SKM-1 (cell line): ENCODE results near the gene PTPRE.

Source experiments
- DNase-seq: peaks from one replicate; lab custom pipeline; 2025; ENCODE audit not compliant: unreplicated experiment; lab: John Stamatoyannopoulos, UW

Gene PTPRE

DNA sequence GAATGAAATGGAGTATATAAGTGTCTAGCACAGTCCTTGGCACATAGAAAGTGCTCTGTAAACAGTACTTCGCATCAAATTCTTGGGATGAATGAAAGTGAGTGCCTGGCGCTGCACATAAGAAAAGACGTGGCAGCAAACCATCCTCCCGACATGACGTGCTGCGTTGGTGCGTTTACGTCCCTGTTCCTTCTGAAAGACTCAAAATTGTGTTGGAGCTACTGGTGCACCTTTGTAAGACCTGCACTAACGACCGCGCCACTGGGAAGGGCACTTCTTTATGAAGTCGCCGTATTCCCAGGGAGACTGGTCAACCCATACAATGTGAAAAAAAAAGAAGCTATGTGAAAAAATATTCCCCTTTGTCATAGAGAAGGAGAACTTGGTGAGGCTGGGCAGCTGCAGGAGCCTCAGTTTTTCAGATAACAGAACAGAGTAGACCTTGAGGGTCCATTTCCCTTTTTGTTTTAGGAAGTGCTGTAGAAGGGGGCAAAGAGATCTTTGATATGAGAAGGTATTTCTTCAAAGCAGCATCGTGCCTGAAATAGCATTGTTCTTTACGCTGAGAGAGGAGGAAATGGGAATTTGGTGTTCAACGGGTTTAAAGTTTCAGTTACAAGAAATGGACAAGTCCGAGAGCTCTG lies 91.7 kb downstream of the PTPRE start:
- DNase-seq, result no peak

DNA sequence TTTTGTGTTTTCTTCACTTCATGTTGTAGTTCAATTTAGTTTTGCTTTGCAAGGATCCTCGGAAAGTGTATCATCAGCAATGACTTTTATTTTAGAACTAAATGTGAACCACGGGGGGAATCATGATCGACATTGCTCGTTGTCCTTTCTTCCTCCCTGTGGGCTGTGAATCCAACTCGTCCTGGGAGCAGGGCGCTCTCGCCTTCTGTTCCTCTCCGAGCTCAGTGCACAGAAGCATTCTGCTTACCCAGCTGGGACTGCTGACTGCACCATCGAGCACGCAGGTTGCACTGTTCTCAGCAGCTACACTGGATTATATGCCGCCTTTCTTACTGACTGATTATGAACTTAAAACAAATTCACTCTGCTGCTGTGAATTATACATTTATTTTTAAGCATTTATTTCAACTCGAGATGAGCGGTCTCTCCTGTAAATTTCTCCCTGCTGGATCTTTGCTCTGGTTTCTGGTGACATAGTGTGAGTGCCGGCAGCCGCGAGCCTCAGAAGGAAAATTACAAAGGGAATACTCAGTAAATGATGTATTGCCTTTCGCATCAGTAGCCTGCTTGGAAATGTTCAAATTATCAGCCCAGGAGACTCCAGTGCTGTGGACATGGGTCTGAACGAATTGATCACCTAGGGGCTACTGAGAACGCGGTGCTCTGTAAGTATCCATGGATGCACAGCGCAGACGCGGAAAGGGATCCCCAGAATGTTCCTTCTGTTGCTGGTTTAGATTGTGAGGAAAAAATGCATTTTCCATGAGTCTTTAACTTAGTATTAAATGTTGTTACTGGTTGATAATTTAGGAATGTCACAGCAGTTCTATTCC lies 92.6 kb downstream of the PTPRE start:
- DNase-seq, result no peak

DNA sequence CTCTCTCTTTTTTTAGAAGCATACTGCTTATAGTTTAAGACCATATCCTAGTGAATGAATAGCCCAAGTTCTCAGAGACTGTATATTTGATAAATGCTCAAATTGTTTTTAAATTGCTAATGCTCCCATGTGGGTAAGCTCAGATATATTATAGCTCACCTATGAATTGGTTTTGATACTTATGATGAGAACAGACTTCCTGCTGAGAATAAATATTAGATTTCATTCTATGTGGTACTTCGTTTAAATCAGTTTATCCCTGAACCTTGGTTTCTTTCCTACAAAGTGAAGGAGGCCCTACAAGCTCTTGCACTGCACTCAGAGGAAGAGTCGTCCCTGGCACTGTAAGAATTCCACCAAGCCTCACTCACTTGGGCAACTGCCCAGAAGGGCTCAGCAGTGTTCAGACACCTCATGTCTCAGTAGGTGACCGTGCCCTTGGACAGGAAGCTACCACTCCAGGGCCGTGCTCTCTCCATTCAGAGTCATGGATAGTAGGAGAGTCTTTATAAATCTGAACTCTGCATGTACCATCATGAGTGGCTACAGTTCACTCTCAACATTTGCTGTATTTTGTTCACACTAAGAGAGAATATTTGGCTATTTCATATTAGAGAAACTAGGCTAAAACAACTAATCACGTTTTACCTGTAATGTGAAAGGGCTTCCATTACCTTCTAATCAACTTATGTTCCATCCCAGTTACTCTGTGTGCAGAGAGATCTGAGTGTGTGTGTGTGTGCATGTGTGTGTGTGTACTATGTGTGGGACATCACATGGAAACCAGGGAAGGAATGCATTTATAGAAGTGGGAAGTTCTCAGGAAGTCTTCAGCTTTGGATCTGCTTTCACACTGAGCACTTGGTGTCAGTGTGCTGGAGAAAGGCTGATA lies 93.8 kb downstream of the PTPRE start:
- DNase-seq, result no peak

GRCh38 chr10:128001363-128001745 lies 94.5 kb downstream of the PTPRE start:
- DNase-seq, result no peak

DNA sequence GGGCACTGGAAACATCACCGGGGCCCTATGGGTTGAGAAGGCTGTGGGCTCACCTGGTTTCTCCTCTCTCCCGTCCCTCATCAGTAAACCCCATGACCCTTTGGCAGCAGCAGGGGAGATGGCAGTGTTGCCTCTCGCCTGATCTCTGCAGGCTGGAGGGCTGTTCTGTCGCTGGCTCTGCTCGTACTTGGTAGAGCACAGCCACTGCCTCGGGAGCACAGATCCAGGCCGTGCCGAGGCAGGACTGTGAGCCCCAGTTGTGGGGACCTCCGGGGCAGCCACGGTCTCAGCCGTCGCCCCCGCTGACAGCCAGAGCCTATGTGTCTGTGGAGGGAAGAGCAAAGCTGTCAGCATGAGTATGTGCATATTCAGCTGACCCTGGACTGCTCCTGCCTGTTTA lies 94.9 kb downstream of the PTPRE start:
- DNase-seq, result no peak

- no peak for DNase-seq
Observed at GRCh38 chr10:128003521-128003920, 96.6 kb downstream of the PTPRE start.

DNA sequence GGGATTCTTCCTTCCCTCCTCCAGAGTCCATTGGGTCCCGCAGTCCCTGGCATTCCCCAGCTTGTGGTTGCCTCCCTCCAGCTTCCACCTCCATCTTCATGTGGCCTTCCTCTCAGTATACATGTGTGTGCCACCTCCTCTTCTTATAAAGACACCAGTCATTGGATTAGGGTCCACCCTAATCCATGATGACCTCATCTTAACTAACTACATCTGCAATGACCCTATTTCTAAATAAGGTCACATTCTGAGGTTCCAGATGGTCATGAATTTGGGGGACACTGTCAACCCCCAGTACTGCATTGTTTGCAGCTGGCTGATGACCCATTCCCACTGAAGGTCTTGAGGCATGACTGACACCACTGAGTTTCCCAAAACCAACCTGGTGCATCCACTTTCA lies 99.0 kb downstream of the PTPRE start:
- DNase-seq, result no peak

DNA sequence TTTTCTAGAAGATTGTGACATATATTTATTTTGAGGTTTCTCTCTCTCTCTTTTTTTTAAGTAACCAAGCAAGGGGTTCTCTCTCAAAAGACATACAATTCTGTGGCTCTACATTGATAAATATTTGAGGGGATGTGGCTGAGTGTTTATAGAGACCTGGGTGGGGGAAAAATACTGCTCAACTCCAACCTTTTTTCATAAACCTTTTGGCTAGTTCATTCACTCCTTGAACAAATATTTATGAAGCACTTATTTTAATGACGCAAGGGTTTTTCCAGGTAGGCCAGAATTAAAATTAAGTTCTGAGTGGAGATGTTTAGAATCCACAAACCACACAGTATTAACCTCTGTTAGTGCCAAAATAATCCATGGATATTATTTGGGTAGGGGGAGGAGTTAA lies 100.2 kb downstream of the PTPRE start:
- no peak for DNase-seq

DNA sequence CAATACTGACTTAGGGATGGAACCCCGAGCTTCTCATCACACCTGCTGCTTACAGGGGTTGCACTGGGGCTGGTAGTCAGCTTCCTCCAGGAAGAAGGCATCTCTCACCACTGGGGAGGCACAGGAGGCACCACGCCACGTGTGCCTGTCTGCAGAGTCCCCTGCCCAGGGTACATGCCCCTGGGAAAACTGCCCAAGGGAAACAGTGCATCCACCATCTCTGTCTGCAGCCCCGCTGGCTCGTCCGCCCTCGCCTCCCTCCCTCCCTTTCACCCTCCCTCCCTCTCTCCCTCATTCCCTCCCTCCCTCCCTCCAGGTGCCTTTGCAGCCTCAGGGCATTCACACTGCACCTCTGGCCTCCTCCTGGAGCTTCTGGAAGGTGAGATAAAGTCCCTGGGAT lies 101.1 kb downstream of the PTPRE start:
- DNase-seq, result no peak

DNA sequence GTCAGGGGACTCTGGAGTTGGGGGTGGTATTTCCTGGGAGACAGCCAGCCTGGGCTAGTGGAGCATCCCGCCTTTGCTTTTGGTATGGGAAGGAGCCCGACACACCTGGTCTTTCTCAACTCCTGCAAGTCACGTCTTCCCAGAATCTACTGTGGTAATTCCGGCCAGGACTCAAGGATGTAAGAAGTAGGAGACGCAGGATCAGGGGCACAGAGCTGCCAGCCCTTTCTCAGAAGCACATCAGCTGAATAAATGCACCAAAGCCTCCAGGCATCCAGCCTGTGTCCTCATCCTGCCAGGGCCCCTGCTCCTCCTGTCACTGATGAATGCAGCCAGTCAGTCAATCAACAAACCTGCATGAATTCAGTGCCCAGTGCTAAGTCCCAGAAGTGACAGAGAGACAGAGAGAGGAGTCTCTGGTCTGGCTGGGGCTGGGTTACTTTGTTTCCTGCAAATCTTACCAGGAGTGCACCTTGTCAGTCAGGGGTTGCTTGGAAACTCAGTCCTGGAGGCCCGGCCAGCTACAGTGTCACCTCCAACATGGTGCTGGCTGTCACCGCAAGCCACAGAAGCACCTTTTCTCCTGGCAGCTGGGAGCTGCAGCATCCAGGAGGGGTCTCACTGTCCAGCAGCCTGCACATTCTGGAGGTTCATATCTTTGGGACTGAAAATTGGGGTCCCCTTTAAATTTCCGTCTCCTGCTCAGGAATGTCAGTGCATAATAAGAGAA lies 101.8 kb downstream of the PTPRE start:
- no peak for DNase-seq

DNA sequence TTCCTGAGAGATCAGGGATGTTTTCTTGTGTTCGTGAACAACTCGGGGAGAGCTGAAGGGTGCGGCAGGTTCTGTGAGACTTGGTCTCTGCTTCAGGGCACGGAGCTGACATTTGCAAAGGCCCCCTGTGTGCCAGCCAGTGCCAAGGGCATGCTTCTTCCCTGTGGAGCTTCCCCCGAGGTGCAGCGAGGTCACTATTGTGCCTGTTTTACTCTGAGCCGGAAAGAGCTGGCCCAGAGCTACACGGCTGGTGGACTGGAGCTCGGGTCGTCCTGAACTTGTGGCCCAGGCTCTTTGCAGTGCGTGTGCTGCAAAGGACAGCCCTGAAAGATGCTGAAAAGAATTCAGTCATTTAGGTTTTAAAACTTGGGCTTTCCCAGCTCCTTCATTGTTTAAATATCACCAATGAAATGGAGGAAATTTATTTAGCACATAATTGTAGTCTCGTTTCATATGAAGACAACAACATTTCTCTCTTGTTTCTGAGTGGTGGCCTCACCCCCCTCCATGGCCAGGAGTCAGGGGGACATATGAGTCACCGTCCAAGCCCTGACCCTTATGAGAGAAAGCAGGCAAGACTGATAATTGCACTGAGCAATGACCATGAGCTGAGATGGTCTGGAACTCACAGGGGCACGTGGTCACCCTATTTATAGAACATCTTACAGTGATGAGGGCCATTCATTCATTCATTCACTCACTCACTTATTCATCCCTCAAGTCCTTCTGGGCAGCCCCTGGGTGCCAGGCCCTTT lies 102.6 kb downstream of the PTPRE start:
- DNase-seq, result no peak

DNA sequence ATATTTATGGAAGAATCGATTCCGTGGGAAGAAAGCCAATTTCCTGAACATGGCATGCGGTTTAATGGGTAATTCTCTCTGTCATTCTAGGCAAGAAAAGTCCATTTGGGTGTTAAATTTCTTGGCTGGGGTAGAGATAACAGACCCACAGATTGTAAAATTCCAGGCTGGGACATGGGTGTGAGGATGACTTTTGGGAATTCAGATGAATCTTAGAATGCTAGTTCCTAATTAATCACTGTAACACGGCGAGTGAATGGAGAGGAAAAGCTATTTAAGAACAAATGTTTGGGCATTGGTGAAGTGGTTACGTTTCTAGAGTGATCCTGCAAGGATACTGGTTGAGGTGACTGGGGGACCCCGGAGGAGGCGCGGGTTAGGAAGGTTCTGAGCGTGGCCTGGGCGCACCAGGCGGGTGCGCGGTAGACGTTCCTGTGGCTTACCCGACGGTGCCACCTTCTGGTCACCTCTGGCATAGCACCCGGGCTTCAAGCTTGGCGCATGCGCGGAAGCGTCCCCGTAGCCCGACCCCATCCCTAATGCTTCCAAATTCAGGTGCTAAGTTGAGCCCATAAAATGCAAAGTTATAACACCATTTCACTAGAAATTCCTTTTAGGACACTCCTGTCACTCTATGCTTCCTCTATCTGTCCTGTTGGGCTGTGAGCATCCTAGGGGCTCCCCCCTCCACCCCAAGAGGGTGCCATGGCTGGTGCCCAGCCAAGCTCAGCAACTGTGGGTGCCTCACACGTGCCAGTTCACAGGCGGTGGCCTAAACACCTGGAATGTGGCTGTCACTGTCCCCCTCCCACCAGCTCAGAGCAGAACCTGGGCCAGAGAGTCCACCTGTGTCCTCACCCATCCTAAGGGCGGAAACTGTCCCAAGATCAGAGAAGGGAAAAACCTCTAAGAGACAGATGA lies 104.4 kb downstream of the PTPRE start:
- peak; percentile 27 for DNase-seq

DNA sequence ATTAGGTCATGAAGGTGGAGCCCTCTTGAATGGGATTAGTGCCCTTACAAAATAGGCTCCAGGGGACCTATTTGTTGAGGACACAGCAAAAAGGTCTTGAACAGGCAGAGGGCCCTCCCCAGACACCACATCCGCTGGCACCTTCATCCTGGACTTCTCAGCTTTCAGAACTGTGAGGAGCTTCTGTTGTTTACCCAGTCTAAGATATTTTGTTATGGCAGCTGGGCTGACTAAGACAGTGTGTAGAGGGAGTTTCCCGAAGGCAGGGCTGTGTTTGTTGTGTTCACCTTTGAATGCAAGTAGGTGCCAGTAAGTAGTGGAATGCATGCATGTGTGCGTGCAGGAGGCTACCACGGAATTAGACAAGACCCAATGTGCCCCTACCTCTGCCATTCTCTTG lies 106.7 kb downstream of the PTPRE start:
- DNase-seq, result no peak

DNA sequence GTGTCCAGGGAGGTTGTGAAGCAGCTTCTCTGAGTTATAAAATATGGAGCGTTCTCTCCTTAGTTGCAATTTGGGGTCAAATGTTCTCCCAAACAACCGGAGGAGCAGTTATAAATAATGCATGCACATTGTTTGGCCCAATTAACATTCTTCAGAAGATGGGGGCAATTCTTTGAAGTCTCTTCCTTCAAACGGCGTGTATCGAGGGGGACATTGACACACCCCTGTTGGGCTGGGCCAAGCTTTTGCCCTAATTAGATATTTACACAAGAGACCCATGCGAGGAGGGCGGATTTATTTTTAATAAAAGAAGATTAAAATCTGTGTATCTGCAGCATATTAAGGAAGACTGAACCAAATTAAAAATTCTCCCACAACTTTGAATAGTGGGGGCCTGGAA lies 107.3 kb downstream of the PTPRE start:
- DNase-seq, result no peak

GRCh38 chr10:128016423-128017060 lies 109.6 kb downstream of the PTPRE start:
- DNase-seq, result no peak

DNA sequence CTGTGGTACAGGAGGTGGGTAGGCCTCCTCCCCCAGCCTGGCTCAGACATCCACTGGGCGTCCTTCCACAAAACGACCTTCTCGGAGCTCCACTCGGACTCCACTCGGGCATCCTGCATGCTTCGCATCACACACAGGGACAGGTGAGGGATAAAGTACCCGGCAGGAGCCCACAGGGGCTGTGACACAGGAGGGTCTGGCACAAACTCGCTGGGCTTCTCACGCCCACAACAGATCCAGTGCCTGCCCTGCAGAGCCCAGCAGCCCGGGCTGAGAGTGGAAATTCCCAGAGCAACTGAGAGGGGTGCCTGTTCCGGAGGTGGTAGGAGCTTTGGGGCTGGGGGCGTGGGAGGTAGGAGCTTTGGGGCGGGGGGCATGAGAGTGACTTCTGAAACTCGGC lies 110.9 kb downstream of the PTPRE start:
- no peak for DNase-seq

DNA sequence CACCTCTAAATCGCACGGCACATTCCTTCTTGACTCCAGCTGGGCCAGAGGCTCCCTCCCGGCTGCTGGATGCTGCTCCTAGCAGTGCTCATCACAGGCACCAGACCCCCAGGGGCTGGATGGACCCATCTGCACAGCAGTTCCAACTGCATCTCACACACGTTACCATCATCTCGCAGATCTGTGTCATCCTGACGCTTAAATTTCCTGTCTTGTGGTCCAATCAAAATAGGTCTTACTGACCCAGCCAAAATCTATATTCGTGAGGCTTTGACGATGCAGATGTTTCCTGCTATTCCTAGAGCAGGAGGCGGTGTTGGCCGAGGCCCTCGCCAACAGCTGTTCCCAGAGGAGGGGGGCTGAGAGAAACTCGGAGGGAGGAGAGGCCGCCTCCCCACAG lies 111.3 kb downstream of the PTPRE start:
- DNase-seq, result no peak

DNA sequence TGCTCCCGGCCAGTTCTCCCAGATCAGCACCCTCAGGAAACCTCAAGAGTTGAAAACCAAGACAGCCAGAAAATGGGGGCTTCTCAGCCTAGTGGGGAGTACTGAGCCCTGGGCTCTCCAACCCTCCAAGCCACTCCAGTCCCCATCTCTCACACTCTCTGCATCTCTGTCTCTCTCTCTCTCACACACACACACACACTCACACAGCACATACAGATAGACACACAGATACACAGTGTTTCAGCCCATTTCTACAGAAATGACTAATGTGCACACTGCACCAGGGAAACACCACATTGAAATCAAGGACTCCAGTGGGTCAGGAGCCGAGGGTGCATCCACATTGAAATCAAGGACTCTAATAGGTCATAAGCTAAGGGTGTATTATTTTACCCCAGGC lies 111.8 kb downstream of the PTPRE start:
- no peak for DNase-seq
